Spleen (tissue), 11 donors: ENCODE measurements around the gene CDKN2A. TPM values are rescaled to one million over a fixed set of nuclear protein-coding genes. Genes with fewer than 3 reads are reported as not detected.

Source experiments
- DNase-seq: peaks from one replicate; pipeline ENCODE4 v3.0.0-alpha.2; 2020
- H3K27ac ChIP-seq, 8 donors: fragments of 200-600 bp; sonication (generic) in 7 of 8; 1 replicate in 4 of 8; 2 replicates in 4 of 8; pipeline versions ENCODE4 v1.5.0 to v1.8.0; 2016 to 2021; ENCODE audit warnings: inconsistent platforms in 4 of 8, mild to moderate bottlenecking in 4 of 8, moderate library complexity in 1 of 8
- H3K27me3 ChIP-seq, 7 donors: fragments of 200-600 bp; sonication (generic) in 6 of 7; replicated peaks in 1 of 7; 1 replicate in 4 of 7; 2 replicates in 3 of 7; pipeline versions ENCODE4 v1.5.0 to v1.8.0; 2016 to 2021; ENCODE audit warnings: inconsistent platforms in 3 of 7, mild to moderate bottlenecking in 1 of 7
- H3K36me3 ChIP-seq, 6 donors: fragments of 200-600 bp; sonication (generic) in 5 of 6; 1 replicate in 4 of 6; 2 replicates in 2 of 6; pipeline versions ENCODE4 v1.5.0 to v1.8.0; 2016 to 2021; ENCODE audit warnings: inconsistent platforms in 2 of 6
- H3K4me1 ChIP-seq, 6 donors: fragments of 200-600 bp; sonication (generic) in 5 of 6; 1 replicate in 3 of 6; 2 replicates in 3 of 6; pipeline versions ENCODE4 v1.5.0 to v1.8.0; 2016 to 2021; ENCODE audit warnings: inconsistent platforms in 3 of 6
- H3K4me3 ChIP-seq, 8 donors: fragments of 200-600 bp; sonication (generic) in 7 of 8; 1 replicate in 4 of 8; 2 replicates in 4 of 8; pipeline versions ENCODE4 v1.5.0 to v1.8.0; 2016 to 2021; ENCODE audit warnings: inconsistent platforms in 4 of 8, mild to moderate bottlenecking in 4 of 8, moderate library complexity in 2 of 8
- H3K9me3 ChIP-seq, 8 donors: fragments of 200-600 bp; sonication (generic) in 7 of 8; 1 replicate in 4 of 8; 2 replicates in 4 of 8; pipeline versions ENCODE4 v1.5.0 to v1.8.0; 2016 to 2021; ENCODE audit warnings: inconsistent platforms in 4 of 8
- CTCF ChIP-seq, 11 experiments: fragments of 200-600 bp in 7 of 11; fragments of 450-650 bp in 4 of 11; sonication (generic) in 4 of 11; IDR thresholded peaks in 8 of 11; conservative IDR thresholded peaks in 3 of 11; 1 replicate in 7 of 11; 2 replicates in 4 of 11; pipeline versions ENCODE4 v1.4.0 to v1.8.0; 2016 to 2021; ENCODE audit warnings: antibody characterized with exemption in 11 of 11, inconsistent platforms in 4 of 11, mild to moderate bottlenecking in 1 of 11
- POLR2A ChIP-seq, 3 donors: fragments of 450-650 bp; IDR thresholded peaks; one replicate each; pipeline ENCODE4 v1.5.1; 2017; ENCODE audit warnings: antibody characterized with exemption in 3 of 3, mild to moderate bottlenecking in 1 of 3
- POLR2AphosphoS5 ChIP-seq, 3 donors: sonication (generic); formaldehyde crosslinking; IDR thresholded peaks; one replicate each; pipeline ENCODE4 v1.5.1; 2017; ENCODE audit warnings: antibody characterized with exemption in 3 of 3
- WGBS, 5 donors: extraction: QIAGEN DNeasy Blood & Tissue Kit in 3 of 5; methylation state at CpG; one replicate each; pipeline versions ENCODE4 v1.1.5 to v1.1.7; 2013 to 2018; 5-methylcytosine and 5-hydroxymethylcytosine counted together
- intact Hi-C: fragments of 100-400 bp; cut with DNase I; formaldehyde crosslinking; loops from one replicate; pipeline ENCODE4 v1.15.0; 2023; ENCODE audit warnings: low total_unique reads
- polyA plus RNA-seq, 3 donors: library from polyadenylated mRNA; stranded (reverse); fragments of 200-250 nt; gene quantifications; one replicate each; pipeline ENCODE4 v1.2.1, GENCODE V29; 2013
- total RNA-seq, 7 donors: library from RNA; depleted of rRNA in 3 of 7; stranded (reverse); fragments of >200 nt in 3 of 7; fragmentation: NEBNext Ultra II Directional in 4 of 7; extraction: Animal tissue kit (Norgen Biotek cat#: 25700) in 4 of 7; gene quantifications; one replicate each; pipeline versions ENCODE4 v1.1.0 to v1.2.1, GENCODE V29; 2016 to 2021
- donor health status: healthy with polysubstance abuse.
- donor health status: DM: no; HTN: no; CAD: no; lungs with moderate emphysema.
- donor health status: DM: no; HTN: no; CAD: no.
- donor health status: Bipolar disorder and iron deficiency.
- donor health status: healthy.
- donor health status: DM: no; HTN: no; CAD: no.
- donor health status: DM: yes; HTN: yes; CAD: no.

CDKN2A gene
- total and polyA plus RNA-seq, 10 donors: 2.3 to 19.7 (median 7.0) TPM

GRCh38 chr9:21993007-21993406 lies 1.2 kb downstream of the CDKN2A start:
- DNase-seq: no peak
- H3K4me1 ChIP-seq: peaks cover 7 to 57% (median 24%) of the 10 kb centered on the region in 6 donors
- H3K27ac ChIP-seq: peak overlapping the region in 3 of 8 donors; percentile 94 to 96 (median 95)
- H3K27me3 ChIP-seq: peaks cover 0 to 56% (median 26%) of the 10 kb centered on the region in 7 donors
- WGBS, 5 donors: 88 to 91% (median 88%) methylated on average over 4 of the region's 4 CpGs
- TF ChIP-seq POLR2AphosphoS5 (IDR thresholded peaks at IDR 0.05) (no peak), CTCF (IDR thresholded peaks at IDR 0.05 in 8 of 11, conservative IDR thresholded peaks at IDR 0.05 in 3 of 11) (no peak), POLR2A (IDR thresholded peaks at IDR 0.05) (no peak)
- H3K9me3 ChIP-seq: peaks cover 0 to 5% (median 0%) of the 10 kb centered on the region in 8 donors
- intact Hi-C loops: no loop called here
- H3K36me3 ChIP-seq: no peaks in the 10 kb centered on the region
- H3K4me3 ChIP-seq: peak overlapping the region in 3 of 8 donors; percentile 80 to 86 (median 80)

GRCh38 chr9:21991072-21991959 lies 2.9 kb downstream of the CDKN2A start:
- TF ChIP-seq POLR2A (IDR thresholded peaks at IDR 0.05) (no peak), CTCF (IDR thresholded peaks at IDR 0.05 in 8 of 11, conservative IDR thresholded peaks at IDR 0.05 in 3 of 11) (no peak), POLR2AphosphoS5 (IDR thresholded peaks at IDR 0.05) (no peak)
- no peak overlapping the region for H3K4me3 ChIP-seq
- peaks cover 5 to 58% (median 22%) of the 10 kb centered on the region in 6 donors for H3K4me1 ChIP-seq
- WGBS, 5 donors: 69 to 80% (median 71%) methylated on average over 5 of the region's 5 CpGs
- H3K36me3 ChIP-seq: no peaks in the 10 kb centered on the region
- peaks cover 0 to 65% (median 31%) of the 10 kb centered on the region in 7 donors for H3K27me3 ChIP-seq
- no peak for DNase-seq
- intact Hi-C loops: no loop called here
- no peak overlapping the region for H3K27ac ChIP-seq
- peaks cover 0 to 5% (median 0%) of the 10 kb centered on the region in 8 donors for H3K9me3 ChIP-seq

- peaks cover 0 to 74% (median 36%) of the 10 kb centered on the region in 7 donors for H3K27me3 ChIP-seq
- TF ChIP-seq POLR2AphosphoS5 (IDR thresholded peaks at IDR 0.05): no peak
- no peak for TF ChIP-seq POLR2A (IDR thresholded peaks at IDR 0.05)
- TF ChIP-seq CTCF (IDR thresholded peaks at IDR 0.05 in 8 of 11, conservative IDR thresholded peaks at IDR 0.05 in 3 of 11): no peak
Measured at GRCh38 chr9:21989440-21990189, 4.6 kb downstream of the CDKN2A start.

More at GRCh38 chr9:21989440-21990189, 4.6 kb downstream of the CDKN2A start:
- Histone ChIP-seq H3K27ac (no peak overlapping the region), H3K36me3 (no peaks in the 10 kb centered on the region), H3K4me3 (peak overlapping the region in 1 of 8 donors; percentile 4), H3K4me1 (peaks cover 0 to 48% (median 14%) of the 10 kb centered on the region in 6 donors), H3K9me3 (peaks cover 0 to 5% (median 0%) of the 10 kb centered on the region in 8 donors)
- 15 to 36% (median 23%) methylated on average over 34 to 35 of the region's 35 CpGs for WGBS, 5 donors
- intact Hi-C loops: no loop called here
- no peak for DNase-seq
